Suppressor macrophage treated with lipopolysaccharide for 1 hour (primary cell): Measurements from ENCODE around the gene NDUFAF8.

ENCODE experiments used
- DNase-seq, 3 donors: peaks; one replicate each; pipeline ENCODE4 v3.0.0-alpha.2; 2020 to 2022

The NDUFAF8 gene

DNA sequence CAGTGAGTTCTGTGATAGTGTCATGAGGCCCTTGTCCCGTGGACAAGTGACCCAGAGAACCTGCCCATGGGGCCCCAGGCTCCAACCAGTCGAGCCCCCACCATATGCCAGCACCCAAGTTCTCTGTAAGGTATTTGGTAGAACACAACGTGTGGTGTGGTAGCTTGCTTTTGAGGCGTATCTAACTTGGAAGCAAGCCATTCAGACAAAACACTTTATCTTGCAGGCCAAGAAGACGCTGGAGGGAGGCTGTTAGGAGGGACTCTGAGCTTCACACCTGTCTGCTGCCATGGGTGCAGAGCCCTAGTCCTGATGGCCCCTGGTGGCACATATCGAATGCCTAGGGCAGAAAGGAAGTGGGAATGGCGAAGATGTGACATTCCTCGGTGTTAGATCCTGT lies 1.6 kb downstream of the NDUFAF8 start:
- DNase-seq = no peak

DNA sequence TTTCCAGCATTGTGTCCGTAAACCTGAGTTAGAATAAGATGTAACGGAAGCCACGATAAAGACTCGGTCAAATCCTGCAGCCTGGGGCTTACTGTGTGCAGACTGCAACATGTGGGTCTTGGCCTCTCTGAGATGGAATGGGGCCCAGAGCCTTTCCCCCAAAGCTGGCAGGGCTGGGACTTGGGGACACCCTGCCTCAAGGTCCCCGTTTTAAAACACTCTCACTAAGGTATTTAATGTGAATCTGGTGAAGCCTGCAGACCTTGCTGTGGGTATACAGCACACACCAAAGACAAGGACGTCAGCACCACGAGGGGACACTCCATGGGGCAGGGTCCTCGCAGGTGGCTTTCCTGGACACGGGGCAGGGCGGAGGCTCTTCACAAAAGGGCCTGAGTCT lies 2.1 kb downstream of the NDUFAF8 start:
- DNase-seq = no peak

DNA sequence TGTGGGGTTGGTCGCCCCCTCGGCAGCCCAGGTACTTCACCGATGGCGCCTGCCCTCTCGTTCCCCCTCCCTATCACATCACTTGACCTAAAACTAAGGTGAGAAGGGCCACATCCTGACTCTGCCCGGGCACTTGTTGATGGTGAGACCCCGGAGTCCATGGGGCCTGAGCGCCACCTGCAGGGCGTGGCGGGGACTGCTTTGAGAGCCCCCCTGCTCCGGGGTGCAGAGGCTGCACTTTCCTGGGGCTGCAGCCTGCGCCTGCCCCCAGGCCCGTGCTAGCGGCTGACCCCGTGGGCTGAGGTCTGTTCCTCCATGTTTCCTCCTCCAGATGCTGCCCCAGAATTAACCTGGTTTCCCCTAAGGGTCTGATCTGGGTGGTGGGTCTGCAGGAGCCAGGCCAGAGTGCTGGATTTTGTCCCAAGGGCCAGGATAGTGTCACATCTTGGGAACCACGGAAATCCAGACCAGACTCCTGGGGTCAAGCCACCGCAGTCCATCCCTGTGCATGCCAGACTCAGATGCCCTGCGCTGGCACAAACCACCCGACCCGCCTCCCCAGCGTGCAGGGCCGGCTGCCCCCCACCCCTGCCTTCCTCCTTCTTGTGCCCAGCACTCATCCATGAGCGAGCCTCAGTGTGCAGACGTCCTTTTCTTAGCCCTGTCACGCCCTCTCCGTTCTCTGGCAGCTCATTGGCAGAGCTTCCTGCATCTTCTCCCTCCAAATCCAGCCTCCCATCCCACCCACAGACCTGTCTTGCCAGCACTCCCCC lies 2.7 kb downstream of the NDUFAF8 start:
- DNase-seq = peak; percentile 54 to 80 (median 69)

DNA sequence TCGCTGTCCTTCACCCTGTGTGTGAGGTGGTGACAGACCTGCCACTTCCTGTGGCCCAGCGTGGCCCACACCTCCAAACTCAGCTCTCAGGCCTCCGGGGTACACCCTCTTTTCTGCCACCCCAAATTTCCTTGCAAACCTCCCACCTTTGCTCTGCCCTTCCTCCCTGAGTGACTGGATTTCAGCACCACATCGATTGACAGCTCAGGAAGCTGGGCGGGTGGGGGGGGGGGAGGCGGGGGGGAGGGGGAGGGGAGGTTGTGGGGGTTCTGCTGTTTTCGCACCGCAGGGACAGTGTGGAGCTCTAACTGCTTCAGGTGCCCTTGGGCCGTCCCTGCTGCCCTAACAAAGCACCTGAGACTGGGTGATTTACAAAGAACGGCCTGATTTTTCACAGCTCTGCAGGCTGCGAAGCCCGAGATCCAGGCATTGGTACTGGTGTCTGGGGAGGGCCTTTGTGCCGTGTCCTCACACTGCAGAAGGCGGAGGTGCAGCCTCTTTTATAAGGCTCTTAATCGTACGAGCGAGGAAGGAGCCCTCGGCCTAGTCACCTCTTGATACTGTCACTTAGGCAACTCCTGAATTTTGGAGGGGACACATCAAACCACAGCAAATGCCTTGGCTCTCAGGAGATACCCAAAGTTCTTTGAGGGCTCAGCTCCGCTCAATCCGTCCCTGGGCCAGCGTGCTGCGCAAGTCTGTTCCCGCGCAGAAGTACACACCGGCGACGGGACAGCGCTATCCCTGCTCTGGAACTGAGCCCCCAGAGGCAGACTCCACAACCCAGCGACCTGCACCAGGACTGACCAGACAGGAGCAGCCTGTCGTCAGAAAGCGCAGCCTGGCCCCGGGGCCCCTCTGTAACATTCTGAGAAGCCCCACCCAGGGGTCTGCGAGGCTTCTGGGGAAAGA lies 3.6 kb downstream of the NDUFAF8 start:
- DNase-seq = no peak

DNA sequence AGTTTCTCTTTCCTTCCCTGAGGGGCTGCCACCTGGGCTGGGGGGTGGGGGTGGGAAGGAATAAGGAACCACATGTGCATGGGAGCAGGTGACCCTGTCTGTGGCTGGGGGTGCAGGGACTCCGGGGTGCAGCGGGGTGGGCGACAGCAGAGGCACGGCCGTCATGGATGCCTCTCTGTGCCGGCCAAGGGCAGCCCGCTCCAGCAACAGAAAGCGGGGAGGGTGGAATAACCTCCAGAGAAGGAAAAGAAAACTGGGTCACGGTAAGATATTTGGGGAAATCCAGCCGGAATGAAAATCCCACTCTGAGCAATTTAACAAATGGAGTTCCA lies 4.2 kb downstream of the NDUFAF8 start:
- no peak for DNase-seq

DNA sequence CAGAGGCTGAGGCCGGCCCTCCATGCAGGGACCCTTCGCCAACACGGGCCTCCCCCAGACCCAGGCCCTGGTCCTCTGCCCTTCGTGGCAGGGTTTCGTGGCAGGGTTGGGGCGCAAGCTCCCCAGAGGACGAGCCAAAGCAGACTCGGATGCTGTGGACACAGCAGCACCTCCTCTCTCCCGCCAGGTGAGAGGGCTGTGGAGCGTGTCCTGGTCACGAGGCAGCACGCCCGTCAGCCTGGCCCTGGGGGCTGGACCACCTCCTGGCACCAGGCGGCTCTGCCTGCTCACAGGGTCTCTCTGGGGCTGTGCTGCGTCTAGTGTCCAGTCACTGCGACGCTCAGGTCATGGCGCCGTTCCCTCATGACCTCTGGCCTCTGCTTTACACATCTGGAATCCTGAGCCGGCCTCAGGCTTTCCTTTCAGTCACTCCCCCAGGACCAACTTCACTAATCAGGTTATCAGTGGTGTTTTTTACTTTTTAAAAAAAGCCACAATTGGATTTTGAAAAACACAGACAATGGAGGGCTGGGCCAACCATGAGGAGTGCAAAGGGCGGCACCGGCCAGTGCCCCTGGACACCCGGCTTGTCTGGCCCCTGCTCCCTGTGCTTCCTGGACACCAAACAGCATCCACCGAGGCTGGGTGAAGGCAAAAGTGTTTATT lies 5.4 kb downstream of the NDUFAF8 start:
- no peak for DNase-seq

DNA sequence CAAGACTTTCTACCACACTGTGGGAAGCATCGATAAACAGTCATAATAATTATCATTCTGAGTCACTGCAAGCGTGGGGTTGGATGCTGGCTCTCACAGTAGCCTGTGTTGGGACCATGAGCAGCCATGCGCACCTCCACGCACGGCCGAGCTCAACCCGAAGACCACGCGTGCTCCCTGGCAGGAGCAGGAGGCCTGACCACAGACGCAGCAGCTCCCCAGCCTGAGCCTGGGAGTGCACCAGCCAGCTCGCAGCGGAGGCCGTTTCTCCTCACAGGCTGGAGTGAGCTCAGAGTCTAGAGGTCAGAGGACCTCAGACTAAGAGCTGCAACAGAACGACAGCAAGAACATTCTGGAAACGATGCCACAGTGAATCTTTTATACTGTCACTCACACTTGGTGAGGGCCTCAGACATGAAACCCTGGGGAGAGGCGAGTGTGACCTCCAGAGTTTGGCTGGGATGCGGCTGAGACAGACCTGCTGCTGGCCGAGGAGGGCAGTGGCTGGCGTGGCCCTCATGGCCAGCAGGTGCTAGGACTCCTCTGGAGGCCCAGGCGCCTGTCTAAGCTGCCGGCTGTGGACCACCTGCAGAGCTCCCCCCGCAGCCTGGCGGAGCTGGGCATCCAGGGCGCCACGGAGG lies 6.0 kb downstream of the NDUFAF8 start:
- no peak for DNase-seq

DNA sequence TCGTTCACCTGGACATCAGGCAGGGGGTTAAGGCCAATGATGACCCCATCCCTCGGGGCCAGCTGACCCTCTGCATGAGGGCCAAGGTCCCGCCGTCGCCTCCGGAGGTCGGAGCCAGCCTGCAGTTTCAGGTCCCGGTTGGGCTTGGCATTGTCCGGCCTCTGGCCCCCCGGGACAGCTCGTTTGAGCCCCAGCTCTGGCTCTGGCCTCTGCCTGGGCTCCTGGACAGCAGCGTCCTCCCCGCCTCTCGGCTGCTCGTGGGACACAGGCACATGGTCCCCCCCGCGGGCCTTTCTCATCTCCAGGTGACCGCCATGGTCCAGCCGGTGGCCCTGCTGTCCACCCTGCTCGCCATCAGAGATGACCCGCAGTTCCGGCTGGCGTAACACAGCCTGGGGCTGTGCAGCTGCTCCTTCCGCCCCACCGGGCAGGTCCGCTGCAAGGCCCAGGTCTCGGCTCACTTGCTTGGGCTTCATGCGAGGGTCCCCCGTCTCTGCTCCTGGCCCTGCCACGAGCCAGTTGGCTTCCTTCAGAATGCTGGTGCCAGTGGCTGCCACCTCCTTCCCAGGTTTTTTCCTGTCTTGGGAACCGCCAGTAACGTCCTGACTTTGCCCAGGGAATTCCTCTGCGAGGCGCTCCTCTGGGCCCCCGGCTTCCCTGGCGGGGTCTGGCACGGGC lies 6.7 kb downstream of the NDUFAF8 start:
- no peak for DNase-seq

DNA sequence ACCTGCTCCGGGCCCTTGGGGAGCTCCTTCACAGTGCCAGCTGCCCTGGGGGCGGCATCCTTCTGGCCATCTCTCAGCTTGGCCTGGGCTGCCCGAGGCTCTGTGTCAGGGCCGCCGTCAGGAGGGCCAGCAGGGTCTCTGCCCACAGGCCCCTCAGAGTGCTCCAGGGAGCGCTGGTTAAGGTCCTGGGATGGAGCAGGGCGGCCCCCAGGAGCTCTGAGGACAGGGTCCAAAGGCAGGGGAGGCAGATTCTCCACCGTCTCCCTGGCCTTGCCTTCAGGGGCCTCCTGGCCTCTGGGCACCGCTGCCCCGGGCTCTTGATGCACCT lies 7.2 kb downstream of the NDUFAF8 start:
- no peak for DNase-seq

DNA sequence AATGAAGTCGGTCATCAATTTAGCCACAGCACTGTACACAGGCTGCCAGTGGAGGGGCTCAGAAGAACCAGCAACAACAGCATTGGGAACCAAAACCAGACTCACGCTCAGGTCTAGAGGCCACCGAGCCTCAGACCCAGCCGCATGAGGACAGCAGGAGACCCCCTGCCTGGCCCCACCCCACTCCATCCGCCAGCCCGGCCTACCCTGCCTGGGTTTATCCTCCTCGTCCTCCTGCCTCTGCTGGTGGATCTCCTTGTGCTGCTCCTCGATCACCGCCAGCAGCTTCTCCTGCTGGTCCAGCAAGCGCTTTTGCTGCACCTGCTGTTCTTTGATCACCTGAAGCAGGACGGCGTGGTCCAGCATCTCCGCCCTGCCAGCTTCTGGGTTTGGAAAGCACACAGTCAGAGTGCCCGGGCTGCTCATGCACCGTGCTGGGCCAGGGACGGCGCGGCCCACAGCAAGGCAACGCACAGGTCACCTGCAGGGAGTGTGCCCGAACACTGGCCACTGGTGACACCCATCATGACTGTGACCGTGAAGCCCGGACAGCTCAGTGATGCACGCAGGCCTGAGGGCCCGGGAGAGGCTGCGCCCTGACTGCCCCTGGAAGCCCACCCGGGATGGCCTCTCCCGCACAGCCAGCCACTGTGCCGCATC lies 7.7 kb downstream of the NDUFAF8 start:
- DNase-seq = no peak

DNA sequence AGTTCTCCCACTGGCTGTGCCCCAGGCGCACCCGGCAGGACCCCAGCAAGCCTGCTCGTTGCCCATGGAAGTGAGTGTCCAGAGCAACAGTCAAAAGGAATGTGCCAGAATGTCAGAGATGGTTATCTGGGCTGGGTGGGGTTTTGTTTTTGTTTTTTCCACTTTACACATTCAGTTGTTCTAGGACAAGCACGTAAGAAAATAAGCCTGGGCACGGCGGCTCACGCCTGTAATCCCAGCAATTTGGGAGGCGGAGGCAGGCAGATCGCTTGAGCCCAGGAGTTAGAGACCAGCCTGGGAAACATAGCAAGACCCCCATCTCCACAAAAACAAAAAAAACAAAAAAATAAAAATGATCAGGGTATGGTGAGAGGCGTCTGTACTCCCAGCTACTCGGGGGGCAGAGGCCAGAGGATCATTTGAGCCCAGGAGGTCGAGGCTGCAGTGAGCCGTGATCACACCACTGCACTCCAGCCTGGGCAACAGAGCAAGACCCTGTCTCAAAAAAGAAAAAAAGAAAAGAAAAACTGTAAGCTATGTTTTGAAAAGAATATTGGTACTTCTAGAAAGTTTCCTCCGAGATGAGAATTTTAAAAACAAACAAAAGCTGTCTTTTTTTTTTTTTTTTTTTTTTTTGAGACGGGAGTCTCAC lies 8.3 kb downstream of the NDUFAF8 start:
- DNase-seq = no peak

DNA sequence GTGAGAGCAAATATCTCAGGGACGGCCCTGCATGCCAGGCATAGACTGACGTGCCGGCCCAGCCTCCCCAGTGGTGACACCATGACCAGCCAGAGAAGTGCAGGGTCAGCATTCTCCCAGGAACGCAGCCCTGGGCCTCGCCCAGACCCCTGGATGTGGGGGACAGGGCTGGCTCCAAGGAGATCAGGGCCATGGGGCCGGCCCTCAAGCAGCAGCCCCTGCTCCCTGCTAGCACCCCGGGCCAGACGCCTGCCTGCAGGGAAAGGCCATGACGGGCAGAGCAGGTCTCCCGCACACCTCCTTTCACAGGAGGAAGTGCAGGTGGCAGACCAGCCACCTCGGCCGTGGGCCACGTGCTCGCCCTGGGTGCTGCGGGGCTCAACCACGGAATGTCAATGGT lies 9.5 kb downstream of the NDUFAF8 start:
- no peak for DNase-seq

DNA sequence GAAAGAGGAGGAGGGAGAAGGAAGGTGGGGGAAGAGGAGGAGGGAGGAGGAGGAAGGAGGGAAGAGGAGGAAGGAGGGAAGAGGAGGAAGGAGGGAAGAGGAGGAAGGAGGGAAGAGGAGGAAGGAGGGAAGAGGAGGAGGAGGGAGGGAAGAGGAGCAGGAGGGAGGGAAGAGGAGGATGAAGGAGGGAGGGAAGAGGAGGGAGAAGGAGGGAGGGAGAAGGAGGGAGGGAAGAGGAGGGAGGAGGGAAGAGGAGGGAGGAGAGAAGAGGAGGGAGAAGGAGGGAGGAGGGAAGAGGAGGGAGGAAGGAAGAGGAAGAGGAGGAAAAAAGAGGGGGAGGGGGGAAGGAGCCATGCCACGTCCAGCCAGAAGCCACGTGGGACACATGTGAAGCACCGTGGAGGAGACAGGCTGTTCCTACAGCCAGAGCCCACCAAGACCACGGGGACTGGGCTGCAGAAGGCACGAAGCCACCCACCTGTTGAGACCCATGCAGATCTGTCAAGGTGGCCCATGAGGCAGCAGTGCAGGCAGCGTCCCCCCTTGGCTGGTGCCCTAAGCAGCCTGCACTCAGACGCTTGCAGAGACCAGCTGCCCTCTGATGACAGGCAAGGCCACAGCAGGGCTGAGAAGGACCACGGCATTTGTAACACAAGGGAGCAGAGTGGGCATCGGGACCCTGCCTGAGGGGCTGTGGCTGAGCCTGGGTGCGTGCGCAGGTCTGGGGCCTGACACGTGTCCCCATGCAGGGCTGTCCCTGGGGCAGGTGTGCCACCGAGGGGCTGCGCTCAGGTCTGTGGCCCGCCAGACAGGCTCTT lies 10.3 kb downstream of the NDUFAF8 start:
- DNase-seq = no peak

DNA sequence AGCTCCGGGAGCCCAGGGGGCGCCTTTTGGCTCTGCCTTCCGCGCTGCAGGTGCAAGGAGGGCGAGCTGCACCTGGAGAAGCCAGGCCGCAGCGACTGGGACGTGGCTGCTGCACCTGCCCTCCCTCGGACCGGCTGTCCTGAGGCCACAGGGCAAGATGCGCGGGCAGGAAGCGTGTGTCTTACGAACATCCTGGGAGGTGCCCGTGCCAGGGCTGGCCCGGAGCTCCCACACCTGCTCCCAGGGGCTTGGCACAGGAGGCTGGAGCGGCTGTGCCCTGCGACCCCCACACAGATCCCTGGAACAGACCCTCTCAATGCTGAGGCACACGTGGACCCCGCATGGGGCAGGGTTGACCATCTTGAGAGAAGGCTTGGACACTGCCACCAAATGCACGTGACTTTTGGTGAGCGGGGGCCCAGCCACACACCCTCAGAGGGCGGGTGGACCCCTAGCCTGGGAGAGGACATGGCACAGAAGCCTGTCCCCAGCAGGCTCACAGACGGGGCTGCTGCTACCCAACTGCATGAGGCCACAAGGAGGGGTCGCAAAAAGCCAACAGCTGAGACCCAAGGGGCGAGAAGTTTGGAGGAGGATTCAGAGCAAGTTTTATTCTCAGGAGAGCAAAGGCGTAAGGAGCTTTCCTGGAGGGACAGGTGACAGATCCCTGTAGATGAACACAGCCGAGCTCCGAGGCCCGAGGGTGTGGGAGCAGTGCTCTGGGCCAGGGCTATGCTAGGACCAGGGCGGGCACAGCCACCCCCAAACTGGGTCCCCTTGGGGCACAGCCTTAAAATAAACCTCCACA lies 11.4 kb downstream of the NDUFAF8 start:
- no peak for DNase-seq

DNA sequence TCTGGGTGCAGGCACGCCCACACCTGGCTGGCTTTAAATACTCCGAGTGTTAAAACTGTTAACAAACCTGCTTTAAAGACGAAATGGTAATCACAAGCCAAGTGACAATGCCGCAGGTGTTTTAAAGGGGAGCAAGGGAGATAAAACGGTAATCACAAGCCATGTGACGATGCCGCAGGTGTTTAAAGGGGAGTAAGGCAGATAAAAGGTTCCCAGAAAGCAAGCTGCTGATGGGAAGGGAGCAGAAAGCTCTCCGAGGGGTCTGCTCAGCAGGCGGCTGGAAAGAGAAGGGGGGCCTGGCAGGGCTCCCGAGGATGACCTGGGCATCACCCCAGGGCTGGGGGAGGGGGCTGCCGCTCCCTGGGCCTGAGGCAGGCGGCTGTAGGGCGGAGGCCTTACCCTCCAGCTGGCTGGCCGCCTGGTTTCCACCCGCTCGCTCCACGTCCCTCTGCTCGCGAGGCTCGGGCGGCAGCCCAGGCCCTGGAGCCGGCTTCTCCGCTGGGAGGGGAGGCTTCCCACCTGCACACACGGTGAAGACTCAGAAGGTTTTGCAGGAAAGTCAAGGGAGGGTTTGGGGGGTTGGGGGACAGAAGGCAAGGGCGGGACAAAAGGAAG lies 12.1 kb downstream of the NDUFAF8 start:
- no peak for DNase-seq

DNA sequence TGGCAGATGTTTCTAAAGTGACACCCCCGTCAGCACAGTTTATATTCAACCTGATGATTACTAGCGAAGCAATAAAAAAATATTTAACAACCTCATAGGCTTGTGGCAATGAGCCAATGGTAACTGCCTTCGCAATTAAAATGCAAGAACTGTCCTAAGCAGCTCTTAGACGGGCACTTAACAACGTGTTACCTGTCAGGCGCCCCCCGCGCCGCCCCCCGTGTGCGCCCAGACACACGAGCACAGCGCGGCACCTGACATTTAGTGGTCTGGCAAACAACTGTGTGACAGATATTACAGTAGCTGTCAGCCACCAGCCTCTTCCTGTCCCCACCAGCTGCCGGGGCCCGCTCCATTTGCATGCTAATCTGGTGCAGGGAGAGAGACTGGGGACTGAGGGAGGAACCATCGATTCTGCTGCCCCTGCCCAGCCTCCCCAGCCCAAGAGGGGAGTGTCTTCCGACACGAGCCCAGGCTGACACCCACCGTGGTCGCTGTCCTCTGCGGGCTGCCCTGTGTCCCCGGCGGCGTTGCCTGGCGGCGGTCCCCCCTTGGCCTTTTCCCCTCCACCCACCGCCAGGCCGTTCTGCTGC lies 12.7 kb downstream of the NDUFAF8 start:
- DNase-seq = no peak

DNA sequence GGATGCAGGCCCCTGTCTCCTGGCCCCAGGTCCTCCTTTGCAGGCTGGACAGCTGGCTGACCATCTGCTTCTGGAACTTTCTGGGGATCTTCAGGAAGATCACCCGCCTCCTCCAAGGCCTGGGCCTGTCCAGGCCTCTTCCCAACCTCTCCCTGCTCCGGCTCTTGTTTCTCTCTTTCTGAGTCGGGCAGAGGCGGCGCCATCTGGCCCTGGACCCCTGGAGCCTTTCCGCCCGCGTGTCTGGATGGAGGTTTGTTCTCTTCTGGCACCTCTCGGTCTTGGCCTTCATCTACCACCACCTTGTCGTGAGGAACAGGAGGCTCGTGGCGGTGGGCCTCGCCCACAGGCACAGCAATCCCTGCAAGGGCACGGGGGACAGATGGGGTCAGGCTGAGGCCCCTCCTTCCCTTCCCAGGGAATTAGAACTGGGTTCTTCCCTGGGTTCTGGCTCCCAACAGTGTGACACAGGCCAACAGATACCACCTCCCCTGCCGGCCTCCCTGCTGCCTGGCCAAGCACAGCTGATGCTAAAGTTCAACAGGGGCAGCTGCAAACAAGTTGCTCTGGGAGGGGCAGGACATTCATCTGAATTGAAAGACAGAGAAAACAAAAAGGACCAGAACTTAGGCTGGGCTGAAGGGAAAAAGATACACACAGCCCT lies 13.3 kb downstream of the NDUFAF8 start:
- no peak for DNase-seq

DNA sequence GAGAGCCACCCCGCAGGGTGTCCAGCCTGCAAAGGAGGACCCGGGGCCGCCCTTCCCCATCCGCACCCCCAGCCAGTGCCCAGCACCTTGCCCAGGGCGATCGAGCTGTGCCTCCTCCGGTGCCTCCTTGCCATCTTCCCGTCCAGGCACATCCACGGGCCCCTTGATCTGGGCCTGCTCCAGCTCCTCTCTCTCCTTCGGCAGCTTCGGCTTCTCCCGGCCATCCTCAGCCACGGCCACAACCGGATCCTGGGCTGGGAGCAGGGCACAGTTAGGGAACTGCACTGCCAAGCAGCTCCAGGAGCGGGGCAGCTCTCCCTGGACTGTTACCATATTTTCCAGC lies 13.8 kb downstream of the NDUFAF8 start:
- DNase-seq = no peak
